Right lung (tissue), 5 donors: ENCODE data around the gene GGCT. TPM values are rescaled to one million over a fixed set of nuclear protein-coding genes. Genes with fewer than 3 reads are reported as not detected.

Experiments used
- polyA plus RNA-seq, 5 donors: library from polyadenylated mRNA; unstranded; fragments of 120-200 nt; gene quantifications; one replicate each; pipeline versions ENCODE4 v1.2.1 to v1.2.3, GENCODE V29; 2013; ENCODE audit warnings: inconsistent platforms in 1 of 5, low replicate concordance in 1 of 5; ENCODE audit not compliant: insufficient read length in 5 of 5, insufficient read depth in 1 of 5

Gene GGCT
- polyA plus RNA-seq, 5 donors, result 60.0 to 81.5 (median 64.9) TPM

Other genes starting within 250 kb of the GGCT start
- gene ZNRF2, start 220.2 kb downstream of the GGCT start, polyA plus RNA-seq, result 10 to 100 TPM; 10.9 to 16.4 (median 11.8) TPM
- gene NOD1, start 26.0 kb downstream of the GGCT start, polyA plus RNA-seq, result 10 to 100 TPM; 20.4 to 26.4 (median 23.6) TPM
- gene GARS1, start 90.0 kb upstream of the GGCT start, polyA plus RNA-seq, result 10 to 100 TPM; 68.0 to 82.9 (median 71.4) TPM
- gene CRHR2, start 177.6 kb upstream of the GGCT start, polyA plus RNA-seq, result under 1 TPM; 0.12 to 0.31 (median 0.26) TPM
- gene INMT, start 247.3 kb upstream of the GGCT start, polyA plus RNA-seq, result 10 to 100 TPM; 11.7 to 31.2 (median 15.2) TPM